ENCODE measurements around the gene RASAL2.

DNA sequence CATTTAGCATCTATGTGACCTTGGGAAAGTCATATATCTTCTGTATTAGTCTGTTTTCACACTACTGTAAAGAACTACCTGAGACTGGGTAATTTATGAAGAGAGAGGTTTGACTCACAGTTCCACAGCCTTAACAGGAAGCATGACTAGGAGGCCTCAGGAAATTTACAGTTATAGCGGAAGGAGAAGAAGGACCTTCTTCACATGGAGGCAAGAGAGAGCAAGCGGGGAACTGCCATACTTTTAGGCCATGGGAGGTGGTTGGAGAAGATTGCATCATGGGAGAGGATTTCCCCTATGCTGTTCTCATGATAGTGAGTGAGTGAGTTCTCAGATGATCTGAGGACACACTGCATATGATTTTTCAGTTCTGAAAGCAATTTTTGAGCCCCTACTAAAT, 315.0 kb downstream of the RASAL2 start:
- no peak for TF ChIP-seq CTCF (IDR thresholded peaks at IDR 0.05)
- no peak for TF ChIP-seq EZH2 (IDR thresholded peaks at IDR 0.05; ENCODE audit: borderline replicate concordance, insufficient read depth, low read depth, low read length, poor library complexity, severe bottlenecking)
